Measurements from ENCODE around the gene GNAT1. TPM values are rescaled to one million over a fixed set of nuclear protein-coding genes. Genes with fewer than 3 reads are reported as not detected.

The GNAT1 gene
- total and polyA plus RNA-seq, 2 of the 13 experiments (the other 11 are each of a cell fraction or from before 2014, with no cell fraction given) = 0.15 TPM; not detected in 1

DNA sequence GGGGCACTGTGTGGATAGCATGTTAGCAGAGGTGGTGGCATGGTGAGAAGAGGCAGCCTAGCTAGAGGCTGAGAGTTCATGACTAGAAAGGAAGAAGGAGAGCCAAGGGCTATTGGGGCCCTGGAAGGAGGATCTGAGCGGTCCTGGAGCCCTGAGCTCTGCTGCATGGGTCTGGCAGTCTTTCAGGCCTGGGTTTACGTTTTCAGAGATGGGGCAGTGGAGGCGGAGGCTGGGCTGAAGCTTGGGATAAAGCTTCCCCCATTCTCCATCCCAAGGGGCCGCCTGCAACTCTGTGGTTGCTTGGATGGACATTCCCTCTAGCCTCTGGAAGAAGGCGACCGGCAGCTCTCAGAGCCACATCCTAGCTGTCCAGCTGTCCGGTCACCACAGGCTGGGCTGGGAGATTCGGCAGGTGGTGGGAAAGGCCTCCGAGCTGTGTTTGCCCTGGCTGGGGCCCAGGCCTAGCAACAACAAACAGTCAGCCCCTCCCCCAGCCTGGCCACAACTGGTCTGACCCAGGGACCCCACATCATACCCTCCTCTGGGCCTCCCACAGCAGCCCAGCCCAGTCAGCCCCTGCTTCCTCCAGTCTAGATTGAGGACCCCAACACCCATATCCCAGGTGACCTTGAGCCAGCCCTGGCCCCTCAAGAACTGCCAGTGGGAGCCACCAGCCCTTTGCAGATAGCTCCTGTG, 11.9 kb downstream of the GNAT1 start (continued):
- no peak for TF ChIP-seq ZSCAN5A (CRISPR knock-in tag; IDR thresholded peaks at IDR 0.05; ENCODE audit: borderline replicate concordance)
- TF ChIP-seq POLR2G (IDR thresholded peaks at IDR 0.05; ENCODE audit: low read depth, low read length) = peak; percentile 84
- TF ChIP-seq ISX (CRISPR knock-in tag; conservative IDR thresholded peaks at IDR 0.05) = no peak
- TF ChIP-seq, protein P1, sequence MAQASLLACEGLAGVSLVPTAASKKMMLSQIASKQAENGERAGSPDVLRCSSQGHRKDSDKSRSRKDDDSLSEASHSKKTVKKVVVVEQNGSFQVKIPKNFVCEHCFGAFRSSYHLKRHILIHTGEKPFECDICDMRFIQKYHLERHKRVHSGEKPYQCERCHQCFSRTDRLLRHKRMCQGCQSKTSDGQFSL (CRISPR knock-in tag; IDR thresholded peaks at IDR 0.05) = no peak
- peak in 1 of 2 experiments; percentile 71; a peak in 2 of 4 replicates for TF ChIP-seq POLR2A (IDR thresholded peaks at IDR 0.05; ENCODE audit: insufficient read depth in 1 of 2, low read depth in 2 of 2, low read length in 2 of 2)
- TF ChIP-seq ZBTB3 (CRISPR knock-in tag; IDR thresholded peaks at IDR 0.05; ENCODE audit: borderline replicate concordance, low read depth) = no peak
- TF ChIP-seq ZNF75D (CRISPR knock-in tag; IDR thresholded peaks at IDR 0.05; ENCODE audit: borderline replicate concordance) = no peak
- peak; percentile 87 for TF ChIP-seq MEIS2 (CRISPR knock-in tag; IDR thresholded peaks at IDR 0.05)
- no peak for TF ChIP-seq HNRNPK (IDR thresholded peaks at IDR 0.05; ENCODE audit: low read depth, low read length, poor library complexity, severe bottlenecking)
- peak; percentile 73 for TF ChIP-seq RBM39 (IDR thresholded peaks at IDR 0.05; ENCODE audit: low read depth, low read length, poor library complexity, severe bottlenecking)
- TF ChIP-seq SUZ12 (IDR thresholded peaks at IDR 0.05; ENCODE audit: low read depth, low read length) = no peak
- TF ChIP-seq ZC3H4 (CRISPR knock-in tag; IDR thresholded peaks at IDR 0.05; ENCODE audit: borderline replicate concordance) = peak; percentile 26
- no peak for TF ChIP-seq CREB3 (CRISPR knock-in tag; IDR thresholded peaks at IDR 0.05)
- peak; percentile 85; the same call in 1 of the 2 replicates for TF ChIP-seq ZNF746 (CRISPR knock-in tag; IDR thresholded peaks at IDR 0.05)
- 0 out of 2 replicates have a peak, but pooled peaks have one; percentile 66 for TF ChIP-seq ZXDC (CRISPR knock-in tag; IDR thresholded peaks at IDR 0.05)
- TF ChIP-seq ZNF569 (CRISPR knock-in tag; IDR thresholded peaks at IDR 0.05; ENCODE audit: borderline replicate concordance) = no peak
- no peak for TF ChIP-seq NR0B2 (CRISPR knock-in tag; IDR thresholded peaks at IDR 0.05)
- peak; percentile 62 for TF ChIP-seq GMEB1 (CRISPR knock-in tag; IDR thresholded peaks at IDR 0.05; ENCODE audit: borderline replicate concordance)

Data from HepG2 (cell line).